ENCODE data around the gene DOCK2. TPM values are rescaled to one million over a fixed set of nuclear protein-coding genes. Genes with fewer than 3 reads are reported as not detected.

The DOCK2 gene
- total and polyA plus RNA-seq, 2 donors (not counting 3 experiments of a cell fraction or from before 2014, with no cell fraction given): 0.62 to 4.8 TPM

GRCh38 chr5:170046241-170046640 is 409.2 kb downstream of the DOCK2 start:
- BruUV-seq (replicated peaks): no TSS peak
- no peaks in the 10 kb centered on the region for H3K9me1 ChIP-seq (replicated peaks; ENCODE audit: control insufficient read depth, extremely low read depth, insufficient read depth, low read length)
- FAIRE-seq (no peak), DNase-seq (ENCODE audit: low read depth, low spot score) (no peak)
- TF ChIP-seq POLR2AphosphoS5 (IDR thresholded peaks at IDR 0.05; ENCODE audit: insufficient read depth, low read depth, low read length) (no peak), MYC (IDR thresholded peaks at IDR 0.05; ENCODE audit: low read depth, low read length) (no peak), JUN (IDR thresholded peaks at IDR 0.05; ENCODE audit: borderline replicate concordance, insufficient read depth, insufficient read length, low read depth) (no peak), EZH2 (IDR thresholded peaks at IDR 0.05; ENCODE audit: borderline replicate concordance, low read depth, low read length, severe bottlenecking) (no peak), GATA2 (IDR thresholded peaks at IDR 0.05; ENCODE audit: insufficient read depth, insufficient read length, low read depth, low read length) (no peak), CTCF (IDR thresholded peaks at IDR 0.05; ENCODE audit: extremely low read depth in 1 of 2, insufficient read depth in 1 of 2, low read depth in 1 of 2, low read length in 2 of 2) (no peak), POLR2A (IDR thresholded peaks at IDR 0.05; ENCODE audit: low read depth, low read length) (no peak)
- H3K4me3 ChIP-seq (replicated peaks in 1 of 3; ENCODE audit: insufficient read depth in 1 of 3, low read depth in 1 of 3, low read length in 3 of 3): no peak overlapping the region
- H3K79me2 ChIP-seq (ENCODE audit: control insufficient read depth, insufficient read depth, low read length): no peaks in the 10 kb centered on the region
- H3K27ac ChIP-seq (ENCODE audit: insufficient read depth, low read depth, low read length): no peak overlapping the region
- peaks cover 0 to 2% of the 10 kb centered on the region in 2 experiments for H3K27me3 ChIP-seq (ENCODE audit: control insufficient read depth in 2 of 2, insufficient read depth in 2 of 2, low read length in 2 of 2)
- H3K9me3 ChIP-seq (replicated peaks; ENCODE audit: control insufficient read depth, insufficient read depth, low read length): no peaks in the 10 kb centered on the region
- ChIA-PET POLR2A (no interaction called here), CTCF (no interaction called here)
- H3K36me3 ChIP-seq (ENCODE audit: control insufficient read depth in 2 of 2, extremely low read depth in 1 of 2, insufficient read depth in 2 of 2, low read length in 2 of 2): no peaks in the 10 kb centered on the region
- no peak overlapping the region for H2AFZ ChIP-seq (ENCODE audit: low read depth, low read length)
- H4K20me1 ChIP-seq (replicated peaks; ENCODE audit: control insufficient read depth, extremely low read depth, insufficient read depth, low read length): no peaks in the 10 kb centered on the region
- no peak overlapping the region for H3K9ac ChIP-seq (replicated peaks; ENCODE audit: extremely low read depth, insufficient read depth, low read length)
- intact Hi-C loops (cut with micrococcal nuclease) (no loop called here), dilution Hi-C loops (cut with MboI; ENCODE audit: extremely low pct_ligation_motif_present, low sequenced_read_pairs) (no loop called here)
- H3K4me1 ChIP-seq (ENCODE audit: control insufficient read depth, extremely low read depth, insufficient read depth, low read length): no peaks in the 10 kb centered on the region
- H3K4me2 ChIP-seq (ENCODE audit: insufficient read depth, low read length): no peak overlapping the region
